ENCODE measurements around the gene FBXW11. TPM values are rescaled to one million over a fixed set of nuclear protein-coding genes. Genes with fewer than 3 reads are reported as not detected.

The FBXW11 gene
- total and polyA plus RNA-seq, 10 donors = 7.5 to 72.1 (median 54.7) TPM

GRCh38 chr5:171957591-171958251 is 48.7 kb downstream of the FBXW11 start:
- Histone ChIP-seq H3K4me3 (peak overlapping the region in 1 of 8 donors; percentile 12), H3K4me1 (peaks cover 11 to 97% (median 67%) of the 10 kb centered on the region in 6 donors), H3K27ac (peak overlapping the region in 5 of 8 donors; percentile 28 to 56 (median 45)), H3K27me3 (replicated peaks in 1 of 7) (no peaks in the 10 kb centered on the region), H3K36me3 (peaks cover 0 to 7% (median 0%) of the 10 kb centered on the region in 6 donors), H3K9me3 (no peaks in the 10 kb centered on the region)
- TF ChIP-seq CTCF (IDR thresholded peaks at IDR 0.05 in 8 of 11, conservative IDR thresholded peaks at IDR 0.05 in 3 of 11) (no peak), POLR2AphosphoS5 (IDR thresholded peaks at IDR 0.05) (peak in 1 of 3 donors; percentile 44)
- 31 to 48% (median 33%) methylated on average over 9 of the region's 9 CpGs for WGBS, 5 donors
- intact Hi-C loops (cut with DNase I; ENCODE audit: low total_unique reads) = no loop called here
- DNase-seq = no peak

GRCh38 chr5:171956887-171957495 is 49.4 kb downstream of the FBXW11 start:
- DNase-seq = no peak
- Histone ChIP-seq H3K4me1 (peaks cover 11 to 95% (median 61%) of the 10 kb centered on the region in 6 donors), H3K27ac (peak overlapping the region in 4 of 8 donors; percentile 28 to 56 (median 43)), H3K9me3 (no peaks in the 10 kb centered on the region), H3K4me3 (no peak overlapping the region), H3K27me3 (replicated peaks in 1 of 7) (no peaks in the 10 kb centered on the region), H3K36me3 (peaks cover 0 to 7% (median 0%) of the 10 kb centered on the region in 6 donors)
- intact Hi-C loops (cut with DNase I; ENCODE audit: low total_unique reads) = no loop called here
- TF ChIP-seq CTCF (IDR thresholded peaks at IDR 0.05 in 8 of 11, conservative IDR thresholded peaks at IDR 0.05 in 3 of 11) = no peak
- no peak for TF ChIP-seq POLR2AphosphoS5 (IDR thresholded peaks at IDR 0.05)
- no peak for TF ChIP-seq POLR2A (IDR thresholded peaks at IDR 0.05)
- 62 to 77% (median 68%) methylated on average over 5 of the region's 5 CpGs for WGBS, 5 donors

GRCh38 chr5:171956314-171956713 is 50.1 kb downstream of the FBXW11 start:
- TF ChIP-seq POLR2A (IDR thresholded peaks at IDR 0.05) (no peak), POLR2AphosphoS5 (IDR thresholded peaks at IDR 0.05) (no peak), CTCF (IDR thresholded peaks at IDR 0.05 in 8 of 11, conservative IDR thresholded peaks at IDR 0.05 in 3 of 11) (no peak)
- H3K4me1 ChIP-seq = peaks cover 11 to 94% (median 56%) of the 10 kb centered on the region in 6 donors
- H3K4me3 ChIP-seq = no peak overlapping the region
- WGBS, 5 donors = 95 to 100% (median 98%) methylated on average over 1 of the region's 1 CpG
- H3K36me3 ChIP-seq = peaks cover 0 to 7% (median 0%) of the 10 kb centered on the region in 6 donors
- peak overlapping the region in 1 of 8 donors; percentile 53 for H3K27ac ChIP-seq
- no peaks in the 10 kb centered on the region for H3K27me3 ChIP-seq (replicated peaks in 1 of 7)
- intact Hi-C loops (cut with DNase I; ENCODE audit: low total_unique reads) = no loop called here
- no peaks in the 10 kb centered on the region for H3K9me3 ChIP-seq
- DNase-seq = no peak

- Histone ChIP-seq H3K9me3 (no peaks in the 10 kb centered on the region), H3K36me3 (peaks cover 0 to 7% (median 0%) of the 10 kb centered on the region in 6 donors), H3K27ac (no peak overlapping the region), H3K4me1 (peaks cover 11 to 89% (median 51%) of the 10 kb centered on the region in 6 donors), H3K4me3 (no peak overlapping the region), H3K27me3 (replicated peaks in 1 of 7) (no peaks in the 10 kb centered on the region)
- TF ChIP-seq CTCF (IDR thresholded peaks at IDR 0.05 in 8 of 11, conservative IDR thresholded peaks at IDR 0.05 in 3 of 11) (no peak), POLR2AphosphoS5 (IDR thresholded peaks at IDR 0.05) (no peak), POLR2A (IDR thresholded peaks at IDR 0.05) (no peak)
- intact Hi-C loops (cut with DNase I; ENCODE audit: low total_unique reads) = no loop called here
- WGBS, 5 donors = 92 to 97% (median 95%) methylated on average over 4 of the region's 4 CpGs
- no peak for DNase-seq
Measured at GRCh38 chr5:171955761-171956160, 50.7 kb downstream of the FBXW11 start.

Data from spleen (tissue), 11 donors.